HEK293 (cell line): ENCODE data around the gene LRIF1.

Experiments
- CTCF ChIP-seq: fragments of 450-650 bp; formaldehyde crosslinking; IDR thresholded peaks from 2 replicates; pipeline ENCODE4 v1.5.1; 2016; ENCODE audit warnings: missing biosample characterization, missing genetic modification characterization
- ELK4 ChIP-seq: IDR thresholded peaks from 2 replicates; pipeline ENCODE4 v1.6.1; 2011; ENCODE audit warnings: mild to moderate bottlenecking, low read depth, low read length, borderline replicate concordance
- PBX3 ChIP-seq: sonication (generic); formaldehyde crosslinking; IDR thresholded peaks from 2 replicates; pipeline ENCODE4 v1.8.1; 2022; ENCODE audit warnings: mild to moderate bottlenecking, moderate library complexity, missing genetic modification reagents
- PRDM10 ChIP-seq: fragments of 450-650 bp; formaldehyde crosslinking; IDR thresholded peaks from 2 replicates; pipeline ENCODE4 v1.5.1; 2016; ENCODE audit warnings: missing biosample characterization, missing genetic modification characterization
- REST ChIP-seq: fragments of 450-650 bp; formaldehyde crosslinking; IDR thresholded peaks from 2 replicates; pipeline ENCODE4 v1.5.1; 2016; ENCODE audit warnings: missing biosample characterization, missing genetic modification characterization
- SETDB1 ChIP-seq: IDR thresholded peaks from one replicate; pipeline ENCODE4 v1.6.1; 2017; ENCODE audit warnings: mild to moderate bottlenecking, low read length, moderate library complexity, mixed read lengths; ENCODE audit not compliant: insufficient read length
- ZBTB11 ChIP-seq: fragments of 450-650 bp; formaldehyde crosslinking; conservative IDR thresholded peaks from 2 replicates; pipeline ENCODE4 v1.5.1; 2016; ENCODE audit warnings: low read depth, missing biosample characterization, missing genetic modification characterization
- ZNF366 ChIP-seq: fragments of 450-650 bp; formaldehyde crosslinking; conservative IDR thresholded peaks from 2 replicates; pipeline ENCODE4 v1.5.1; 2016; ENCODE audit warnings: missing biosample characterization, missing genetic modification characterization
- ZNF416 ChIP-seq: fragments of 450-650 bp; formaldehyde crosslinking; IDR thresholded peaks from 2 replicates; pipeline ENCODE4 v1.5.1; 2016; ENCODE audit warnings: missing biosample characterization, missing genetic modification characterization
- ZNF513 ChIP-seq: fragments of 450-650 bp; IDR thresholded peaks from 2 replicates; pipeline ENCODE4 v1.5.1; 2018; ENCODE audit warnings: missing biosample characterization, missing genetic modification characterization
- ZNF585B ChIP-seq: fragments of 450-650 bp; formaldehyde crosslinking; IDR thresholded peaks from 2 replicates; pipeline ENCODE4 v1.5.1; 2016; ENCODE audit warnings: missing biosample characterization, missing genetic modification characterization
- ZNF624 ChIP-seq: fragments of 450-650 bp; formaldehyde crosslinking; IDR thresholded peaks from 2 replicates; pipeline ENCODE4 v1.5.1; 2017; ENCODE audit warnings: missing biosample characterization, missing genetic modification characterization
- ZNF704 ChIP-seq: fragments of 450-650 bp; formaldehyde crosslinking; IDR thresholded peaks from 2 replicates; pipeline ENCODE4 v1.5.1; 2016; ENCODE audit warnings: missing biosample characterization, missing genetic modification characterization

GRCh38 chr1:110962892-110963690, 631 bp downstream of the LRIF1 start:
- TF ChIP-seq ZNF704 (tag by site-specific recombination) (no peak), ZBTB11 (tag by site-specific recombination) (no peak), ZNF585B (tag by site-specific recombination) (no peak), CTCF (tag by site-specific recombination) (no peak), PBX3 (CRISPR knock-in tag) (no peak), PRDM10 (tag by site-specific recombination) (no peak; the same call in 1 of the 2 replicates), REST (tag by site-specific recombination) (no peak), ELK4 (no peak), ZNF416 (tag by site-specific recombination) (no peak), ZNF366 (tag by site-specific recombination) (no peak), ZNF513 (tag by site-specific recombination) (no peak), ZNF624 (no peak), SETDB1 (peak; percentile 86)
